Pons (tissue), 1 donor: Measurements from ENCODE around the gene CD79A.
"Not testable (repeated sequence)": the region's sequence is repeated elsewhere in the genome, so short reads cannot be mapped to it uniquely, and the experiment has no call there.

Source experiments
- DNase-seq: peaks from one replicate; pipeline ENCODE4 v3.0.0-alpha.2; 2016; ENCODE audit warnings: low spot score

Gene CD79A

DNA sequence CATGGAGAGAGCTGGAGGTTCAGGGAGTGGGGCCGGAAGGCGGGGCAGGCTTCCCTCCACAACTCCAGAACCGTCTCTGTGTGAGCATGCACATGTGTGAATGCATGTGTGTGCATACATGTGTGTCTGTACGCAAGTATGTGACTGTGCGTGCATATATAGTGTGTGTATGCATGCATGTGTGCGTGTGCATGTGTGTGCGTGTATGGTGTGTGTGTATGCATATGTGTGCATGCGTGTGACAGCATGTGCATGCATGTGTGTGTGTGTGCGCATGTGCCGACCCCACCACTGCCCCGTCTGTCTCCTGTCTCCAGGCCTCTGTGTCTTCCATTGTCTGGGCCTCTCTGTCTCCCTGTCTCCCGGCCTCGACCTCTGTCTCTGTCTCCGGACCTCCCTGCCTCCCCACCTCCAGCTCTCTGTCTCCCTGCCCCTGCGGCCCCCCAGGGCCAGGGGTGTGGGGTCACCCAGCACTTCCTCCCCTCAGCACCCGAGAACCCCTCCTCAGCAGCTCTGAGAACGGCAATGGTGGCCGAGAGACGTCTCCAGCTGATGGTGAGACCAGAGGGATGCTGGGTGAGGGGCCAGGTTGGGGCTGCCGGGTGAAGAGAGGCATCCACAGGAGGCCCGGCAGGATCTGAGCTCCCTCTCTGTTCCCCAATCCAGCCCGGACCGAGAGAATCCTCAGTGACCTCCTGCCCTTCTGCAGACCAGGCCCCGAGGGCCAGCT, 28.4 kb downstream of the CD79A start:
- no peak for DNase-seq

- no peak for DNase-seq
These were observed 29.2 kb downstream of the CD79A start for GRCh38 chr19:41906271-41906670.

DNA sequence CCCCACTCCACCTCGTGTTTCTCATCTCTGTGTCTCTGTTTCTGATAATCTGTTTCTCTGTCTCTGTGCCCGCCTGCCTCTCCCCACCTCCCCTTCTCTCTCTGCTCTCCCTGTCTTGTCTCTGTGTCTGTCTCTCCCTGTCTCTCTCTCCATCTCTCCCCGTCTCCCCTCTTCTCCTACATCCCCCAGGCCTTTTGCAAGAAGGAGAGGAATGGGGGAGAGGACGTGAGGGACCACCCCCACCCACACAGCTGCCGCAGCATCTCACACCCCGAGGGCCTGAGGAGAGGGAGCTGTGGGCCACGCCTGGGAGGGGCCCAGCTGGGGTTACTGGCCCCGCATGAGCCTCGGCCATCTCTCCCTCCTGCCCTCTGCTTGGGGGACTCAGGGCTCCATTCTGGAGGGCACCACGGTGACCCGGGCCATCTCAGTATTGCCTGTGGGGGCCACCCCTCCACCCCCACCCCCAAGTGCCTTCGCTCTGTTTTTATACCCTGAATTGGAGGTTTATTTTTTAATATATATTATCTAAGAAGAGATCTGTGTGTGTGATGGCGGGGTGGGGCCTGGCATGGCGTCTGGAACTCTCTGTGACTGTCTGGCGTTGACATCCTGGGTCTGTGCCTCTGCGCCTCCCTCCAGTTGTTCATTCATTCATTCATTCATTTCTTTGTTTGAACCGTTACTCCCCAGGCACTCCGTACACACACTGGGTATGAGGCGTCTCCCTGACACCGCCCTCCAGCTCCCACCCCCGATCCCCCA, 30.0 kb downstream of the CD79A start:
- no peak for DNase-seq

GRCh38 chr19:41907994-41908615, 31.0 kb downstream of the CD79A start:
- DNase-seq, result no peak

DNA sequence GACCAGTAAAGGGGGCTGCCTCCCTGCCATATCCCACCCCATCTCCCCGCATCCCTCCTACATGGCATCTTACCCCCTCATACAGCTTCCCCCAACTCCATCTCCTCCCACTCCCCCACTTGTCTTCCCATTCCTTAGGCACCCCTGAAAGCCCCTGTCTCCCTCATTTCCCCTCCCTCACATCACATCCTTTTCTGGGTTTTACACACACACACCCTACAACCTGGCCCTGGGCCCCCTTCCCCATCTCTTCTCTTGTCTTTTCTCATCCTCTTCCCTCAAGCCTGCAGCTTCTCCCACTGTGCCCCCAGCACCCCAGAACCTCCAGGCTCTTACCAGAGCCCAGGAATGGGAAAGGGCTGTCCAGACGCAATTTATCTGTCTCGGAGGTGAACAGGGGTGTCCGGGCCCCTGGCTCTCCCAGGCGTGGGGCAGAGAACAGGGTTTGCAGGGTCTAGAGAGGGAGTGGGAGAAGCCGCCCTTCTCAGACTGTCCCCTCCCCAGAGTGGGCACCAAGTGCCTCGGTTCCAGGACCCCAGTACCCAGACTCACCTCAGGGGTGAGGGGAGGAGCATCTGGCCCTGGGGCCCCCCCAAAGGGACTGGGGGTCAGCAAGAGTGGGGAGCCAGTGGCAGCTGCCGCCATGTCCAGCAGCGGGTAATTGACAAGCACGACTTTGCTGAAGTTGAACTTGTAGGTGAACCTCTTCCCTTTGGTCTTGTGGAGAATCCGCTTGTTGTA, 31.8 kb downstream of the CD79A start:
- no peak for DNase-seq

GRCh38 chr19:41909706-41910105, 32.6 kb downstream of the CD79A start:
- no peak for DNase-seq

- DNase-seq, result no peak
These were observed 33.3 kb downstream of the CD79A start for GRCh38 chr19:41910240-41910991.

DNA sequence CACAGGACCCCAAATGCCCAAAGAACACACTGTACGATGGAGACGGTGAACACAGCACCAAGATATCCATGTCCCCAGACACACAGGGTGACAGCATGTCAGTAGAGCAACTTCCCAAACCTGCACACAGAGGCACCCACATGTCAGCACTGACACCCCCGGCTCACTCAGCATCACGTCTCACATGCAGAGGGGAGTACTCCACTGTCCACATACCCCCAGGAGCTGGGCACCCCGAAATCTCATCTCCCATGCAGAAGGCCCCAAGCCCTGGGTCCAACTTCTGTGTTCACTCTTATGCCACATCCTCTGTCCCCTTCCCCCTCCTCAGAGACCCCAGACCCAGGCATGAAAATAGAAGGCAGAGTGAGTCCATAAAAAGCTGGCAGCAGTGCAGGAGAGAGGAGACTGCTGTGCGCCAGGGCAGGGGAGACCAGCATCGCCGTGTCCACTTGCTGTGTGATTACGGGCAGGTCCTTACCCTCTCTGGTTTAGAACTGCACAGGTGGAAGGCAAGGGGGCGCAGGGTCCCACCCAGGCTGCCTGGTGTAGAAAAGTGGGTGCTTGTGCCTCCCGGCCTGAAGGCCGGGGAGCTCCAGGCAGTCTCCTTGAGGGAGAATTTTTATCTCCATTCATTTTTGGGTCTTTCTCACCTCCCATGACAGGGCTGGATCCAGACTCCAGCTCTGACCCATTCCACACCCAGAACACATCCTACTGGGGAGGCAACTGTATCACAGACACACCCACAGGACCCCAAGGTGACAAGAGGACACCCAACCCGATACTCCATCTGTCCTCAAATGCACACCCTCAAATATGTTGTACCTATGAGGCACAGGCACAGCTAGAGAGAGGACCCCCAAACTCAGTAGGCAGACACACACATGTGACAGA, 34.2 kb downstream of the CD79A start:
- DNase-seq, result no peak

DNA sequence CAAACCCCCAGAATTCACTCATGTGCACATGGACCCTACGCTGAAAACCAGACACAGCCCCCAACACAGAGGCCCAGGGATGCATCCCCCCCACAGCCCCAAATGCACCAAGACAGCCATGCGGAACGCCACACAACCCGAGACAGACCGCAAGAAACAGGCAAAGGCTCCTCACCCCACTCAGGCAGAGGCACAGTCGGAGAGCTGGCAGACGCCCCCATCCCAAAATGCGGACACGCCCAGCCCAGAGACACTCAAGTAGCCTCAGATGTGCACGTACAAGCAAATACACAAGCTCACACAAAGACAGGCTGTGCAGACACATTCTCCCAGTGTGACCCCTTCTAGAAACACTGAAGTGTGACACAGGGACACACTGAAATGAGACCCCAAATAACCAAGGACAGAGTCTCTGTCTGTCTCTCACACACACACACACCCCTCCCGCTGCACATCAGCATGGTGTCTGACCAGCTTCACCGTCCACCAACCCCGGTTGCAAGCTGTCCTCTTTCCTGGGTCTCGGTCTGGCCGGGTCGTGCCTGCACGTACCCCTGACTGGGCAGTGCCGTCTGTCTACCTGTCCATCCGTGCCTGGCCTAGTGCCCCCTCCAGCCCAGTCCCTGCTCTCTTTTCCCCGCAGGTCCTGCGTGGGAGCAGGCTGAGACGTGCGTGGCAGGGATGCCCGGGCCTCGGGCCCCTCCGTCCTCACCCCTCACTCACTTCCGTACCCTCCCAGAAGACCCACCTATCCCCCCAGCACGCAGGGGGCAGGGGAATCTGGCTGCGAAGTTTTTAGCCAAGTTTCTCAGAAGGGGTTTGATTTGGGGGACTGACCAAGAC, 35.0 kb downstream of the CD79A start:
- no peak for DNase-seq

- DNase-seq, result no peak
These were observed 35.9 kb downstream of the CD79A start for GRCh38 chr19:41912899-41913537.

DNA sequence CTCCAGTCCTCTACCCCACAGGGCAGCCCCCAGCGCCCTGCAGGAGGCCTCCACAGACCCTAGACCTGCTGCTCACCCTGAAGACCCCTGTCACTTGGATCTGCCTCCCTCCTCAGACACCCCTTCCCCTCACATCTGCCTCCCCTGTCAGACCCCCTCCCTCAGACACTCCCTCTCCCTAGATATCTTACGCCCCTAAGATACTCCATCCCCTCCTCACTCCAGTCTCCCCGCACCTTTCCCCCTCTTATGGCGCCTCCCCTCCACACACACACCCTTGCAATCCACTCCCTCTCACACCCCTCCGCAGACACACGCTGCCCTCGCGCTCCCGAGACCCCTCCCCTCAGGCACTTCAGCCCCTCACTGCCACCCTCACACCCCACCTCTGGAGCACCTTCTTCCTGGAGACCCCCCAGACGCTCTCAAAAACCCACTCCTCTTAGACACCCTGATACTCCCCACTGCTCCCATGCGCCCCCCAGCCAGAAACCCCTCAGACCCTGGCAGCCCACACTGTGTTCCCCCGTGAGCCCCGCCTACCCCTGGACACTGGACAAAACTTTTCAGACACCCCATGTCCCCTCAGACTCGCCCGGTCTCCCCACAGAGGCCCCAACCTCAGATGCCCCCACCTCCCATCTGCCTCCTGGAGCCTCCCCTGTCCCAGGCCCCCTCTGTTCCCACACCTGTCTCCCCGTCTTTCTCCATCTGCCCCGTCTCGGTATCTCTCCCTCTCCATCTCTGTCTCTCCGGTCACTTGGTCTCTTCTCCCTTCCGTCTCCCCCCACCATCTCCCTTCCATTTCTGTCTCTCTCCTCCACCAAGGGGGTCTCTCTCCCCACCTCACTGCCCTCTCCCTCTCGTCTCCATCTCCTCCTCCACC, 36.7 kb downstream of the CD79A start:
- no peak for DNase-seq

- DNase-seq, result not testable (repeated sequence)
These were observed 37.4 kb downstream of the CD79A start for GRCh38 chr19:41914424-41914834.

GRCh38 chr19:41915021-41915775, 38.1 kb downstream of the CD79A start:
- DNase-seq, result no peak

- no peak for DNase-seq
These were observed 38.8 kb downstream of the CD79A start for GRCh38 chr19:41915776-41916414.

- no peak for DNase-seq
These were observed 40.6 kb downstream of the CD79A start for GRCh38 chr19:41917676-41918075.

DNA sequence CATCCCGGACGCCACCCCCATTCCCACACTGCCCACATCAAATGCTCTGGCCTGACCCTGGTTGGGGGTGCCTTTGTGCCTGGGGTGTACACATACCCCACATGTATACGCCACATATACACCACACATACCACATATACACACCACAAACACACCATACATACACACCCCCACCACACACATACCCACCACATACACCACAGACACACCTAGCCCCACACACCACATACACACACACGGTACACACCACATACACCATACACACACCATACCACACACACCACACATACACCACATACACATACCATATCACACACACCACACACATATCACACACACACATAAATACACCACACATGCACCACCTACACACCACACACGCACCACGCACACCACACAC, 41.0 kb downstream of the CD79A start:
- no peak for DNase-seq
